ENCODE results near the gene DPP6.
A peak's percentile ranks its signal among the peaks of the same experiment; 100 is the strongest.
"Not testable (repeated sequence)": the region's sequence is repeated elsewhere in the genome, so short reads cannot be mapped to it uniquely, and the experiment has no call there.

DPP6 gene

GRCh38 chr7:154927624-154928125 is 875.5 kb downstream of the DPP6 start:
- H3K27me3 ChIP-seq (ENCODE audit: control insufficient read depth, insufficient read depth, low read length) = peaks cover 4% of the 10 kb centered on the region
- no peaks in the 10 kb centered on the region for H3K9me3 ChIP-seq (ENCODE audit: control insufficient read depth, low read length)
- peak overlapping the region; percentile 80 for H3K9ac ChIP-seq (ENCODE audit: low read length)
- H3K4me1 ChIP-seq (ENCODE audit: control insufficient read depth, insufficient read depth, low read length) = peaks cover 11% of the 10 kb centered on the region
- peak overlapping the region; percentile 85 for H3K4me3 ChIP-seq (ENCODE audit: low read length)
- H3K36me3 ChIP-seq (ENCODE audit: control insufficient read depth, insufficient read depth, low read length) = no peaks in the 10 kb centered on the region

GRCh38 chr7:154928136-154929005 is 876.2 kb downstream of the DPP6 start:
- H3K4me3 ChIP-seq (ENCODE audit: low read length) = peak overlapping the region; percentile 85
- H3K9me3 ChIP-seq (ENCODE audit: control insufficient read depth, low read length) = no peaks in the 10 kb centered on the region
- peaks cover 11% of the 10 kb centered on the region for H3K4me1 ChIP-seq (ENCODE audit: control insufficient read depth, insufficient read depth, low read length)
- H3K9ac ChIP-seq (ENCODE audit: low read length) = peak overlapping the region; percentile 80
- no peaks in the 10 kb centered on the region for H3K27me3 ChIP-seq (ENCODE audit: control insufficient read depth, insufficient read depth, low read length)
- H3K36me3 ChIP-seq (ENCODE audit: control insufficient read depth, insufficient read depth, low read length) = no peaks in the 10 kb centered on the region

GRCh38 chr7:154929006-154929726 is 877.0 kb downstream of the DPP6 start:
- peak overlapping the region; percentile 85 for H3K4me3 ChIP-seq (ENCODE audit: low read length)

GRCh38 chr7:154931906-154932305 is 879.7 kb downstream of the DPP6 start:
- H3K4me3 ChIP-seq (ENCODE audit: low read length) = no peak overlapping the region
- H3K9me3 ChIP-seq (ENCODE audit: control insufficient read depth, low read length) = no peaks in the 10 kb centered on the region
- H3K36me3 ChIP-seq (ENCODE audit: control insufficient read depth, insufficient read depth, low read length) = no peaks in the 10 kb centered on the region
- H3K4me1 ChIP-seq (ENCODE audit: control insufficient read depth, insufficient read depth, low read length) = peaks cover 11% of the 10 kb centered on the region
- no peaks in the 10 kb centered on the region for H3K27me3 ChIP-seq (ENCODE audit: control insufficient read depth, insufficient read depth, low read length)
- H3K9ac ChIP-seq (ENCODE audit: low read length) = no peak overlapping the region

More at GRCh38 chr7:154929006-154929726, 877.0 kb downstream of the DPP6 start:
- no peaks in the 10 kb centered on the region for H3K27me3 ChIP-seq (ENCODE audit: control insufficient read depth, insufficient read depth, low read length)
- H3K4me1 ChIP-seq (ENCODE audit: control insufficient read depth, insufficient read depth, low read length) = peaks cover 11% of the 10 kb centered on the region
- H3K9ac ChIP-seq (ENCODE audit: low read length) = peak overlapping the region; percentile 80
- H3K9me3 ChIP-seq (ENCODE audit: control insufficient read depth, low read length) = no peaks in the 10 kb centered on the region
- no peaks in the 10 kb centered on the region for H3K36me3 ChIP-seq (ENCODE audit: control insufficient read depth, insufficient read depth, low read length)

GRCh38 chr7:154934353-154934952 is 882.3 kb downstream of the DPP6 start:
- not testable (repeated sequence) for H3K27me3 ChIP-seq (ENCODE audit: control insufficient read depth, insufficient read depth, low read length); H3K9ac ChIP-seq (ENCODE audit: low read length); H3K9me3 ChIP-seq (ENCODE audit: control insufficient read depth, low read length); H3K36me3 ChIP-seq (ENCODE audit: control insufficient read depth, insufficient read depth, low read length); H3K4me3 ChIP-seq (ENCODE audit: low read length); H3K4me1 ChIP-seq (ENCODE audit: control insufficient read depth, insufficient read depth, low read length)

- H3K9me3 ChIP-seq (ENCODE audit: control insufficient read depth, low read length) = no peaks in the 10 kb centered on the region
- no peak overlapping the region for H3K9ac ChIP-seq (ENCODE audit: low read length)
- no peaks in the 10 kb centered on the region for H3K36me3 ChIP-seq (ENCODE audit: control insufficient read depth, insufficient read depth, low read length)
- H3K4me3 ChIP-seq (ENCODE audit: low read length) = no peak overlapping the region
- no peaks in the 10 kb centered on the region for H3K4me1 ChIP-seq (ENCODE audit: control insufficient read depth, insufficient read depth, low read length)
- H3K27me3 ChIP-seq (ENCODE audit: control insufficient read depth, insufficient read depth, low read length) = no peaks in the 10 kb centered on the region
Observed at GRCh38 chr7:154937837-154938236, 885.6 kb downstream of the DPP6 start.

- no peaks in the 10 kb centered on the region for H3K36me3 ChIP-seq (ENCODE audit: control insufficient read depth, insufficient read depth, low read length)
- no peak overlapping the region for H3K4me3 ChIP-seq (ENCODE audit: low read length)
- H3K4me1 ChIP-seq (ENCODE audit: control insufficient read depth, insufficient read depth, low read length) = no peaks in the 10 kb centered on the region
- H3K9me3 ChIP-seq (ENCODE audit: control insufficient read depth, low read length) = no peaks in the 10 kb centered on the region
- no peaks in the 10 kb centered on the region for H3K27me3 ChIP-seq (ENCODE audit: control insufficient read depth, insufficient read depth, low read length)
- no peak overlapping the region for H3K9ac ChIP-seq (ENCODE audit: low read length)
Observed at GRCh38 chr7:154942691-154943090, 890.5 kb downstream of the DPP6 start.

Data from mucosa of stomach (tissue), 1 donor.